ENCODE data around the gene PAQR8. TPM values are rescaled to one million over a fixed set of nuclear protein-coding genes. Genes with fewer than 3 reads are reported as not detected.

PAQR8 gene
- total and polyA plus RNA-seq, 2 of the 4 experiments (the other 2 are of a cell fraction): 1.4 to 1.6 TPM

DNA sequence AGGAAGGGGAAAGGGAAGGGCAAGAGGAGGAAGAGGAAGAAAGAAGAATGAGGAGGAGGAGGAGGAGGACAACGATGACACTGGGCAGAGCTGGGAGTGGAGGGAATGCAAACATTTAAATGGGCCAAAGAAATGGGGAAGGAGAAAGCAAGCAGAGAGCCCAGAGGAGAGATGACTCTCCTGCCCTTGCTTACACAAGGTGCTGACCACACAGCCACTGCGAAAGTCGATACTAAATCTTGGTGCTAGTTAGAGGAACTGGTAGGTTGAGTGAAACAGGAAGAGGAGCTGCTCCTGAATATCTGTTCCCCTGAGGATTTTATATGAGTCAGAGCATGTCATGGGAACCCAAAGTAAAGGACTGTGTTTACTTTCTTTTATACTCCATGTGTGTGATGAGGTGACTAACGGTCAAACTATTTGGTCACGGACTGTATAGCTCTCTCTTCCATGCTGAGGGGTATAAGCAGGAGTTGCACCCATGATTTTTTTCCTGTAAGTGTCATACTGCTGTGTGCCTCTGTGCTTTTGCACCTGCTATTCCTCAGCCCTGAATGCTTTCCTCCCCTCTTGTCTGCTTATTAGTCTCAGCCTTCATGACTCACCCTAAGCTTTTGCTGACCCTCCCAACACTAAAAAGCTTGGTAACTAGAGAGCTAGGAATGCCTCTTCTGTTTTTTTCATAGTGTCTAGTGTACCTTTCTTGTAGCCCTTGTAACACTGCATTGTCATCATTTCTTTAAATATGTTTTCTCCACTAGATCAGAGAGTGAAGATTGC lies 9.5 kb upstream of the PAQR8 start:
- intact Hi-C loops (cut with micrococcal nuclease) (loop anchor here (2.0 to 5.0 kb wide), 2 partner anchors 45 to 68 kb away; partner anchors contain the start of gene MCM3), in situ Hi-C loops (cut with MboI; ENCODE audit: low sequenced_read_pairs) (no loop called here), dilution Hi-C loops (cut with HindIII; ENCODE audit: low sequenced_read_pairs, unreplicated experiment) (no loop called here)
- BruUV-seq (replicated peaks): no TSS peak
- Histone ChIP-seq H3K9me1 (ENCODE audit: insufficient read depth, low read length) (peaks cover 10% of the 10 kb centered on the region), H3K27ac (ENCODE audit: insufficient read depth, low read length) (peak overlapping the region; percentile 61), H3K56ac (ENCODE audit: extremely low read depth, insufficient read depth, low read length) (no peak overlapping the region), H3K18ac (ENCODE audit: low read depth, low read length) (no peak overlapping the region; the same call in 1 of the 2 replicates), H4K20me1 (ENCODE audit: insufficient read depth, low read length) (no peaks in the 10 kb centered on the region; the same call in 1 of the 2 replicates), H4K8ac (ENCODE audit: low read depth in 2 of 2, low read length in 2 of 2) (peak overlapping the region; percentile 34 to 57; a peak in 3 of 4 replicates), H2AK9ac (replicated peaks; ENCODE audit: low read depth, low read length, poor library complexity) (peak overlapping the region; percentile 8), H2BK15ac (ENCODE audit: low read depth, low read length) (peak overlapping the region; percentile 22; the same call in 2 of the 3 replicates), H2BK120ac (ENCODE audit: low read depth, low read length) (peak overlapping the region; percentile 78), H4K91ac (ENCODE audit: insufficient read depth, low read depth, low read length) (peak overlapping the region; percentile 20), H2BK5ac (ENCODE audit: low read depth, low read length, poor library complexity, severe bottlenecking) (peak overlapping the region; percentile 27), H3K4me3 (ENCODE audit: insufficient read depth, low read depth, low read length) (no peak overlapping the region; the same call in 1 of the 2 replicates), H3K4me2 (ENCODE audit: low read depth, low read length) (peak overlapping the region; percentile 50), H2BK20ac (ENCODE audit: low read depth, low read length) (peak overlapping the region; percentile 14), H2AFZ (replicated peaks; ENCODE audit: low read length, poor library complexity) (peak overlapping the region; percentile 88), H4K5ac (ENCODE audit: low read depth, low read length) (no peak overlapping the region; the same call in 1 of the 2 replicates), H3K14ac (replicated peaks; ENCODE audit: low read depth, low read length) (no peak overlapping the region), H3K36me3 (ENCODE audit: control insufficient read depth, insufficient read depth, low read length) (no peaks in the 10 kb centered on the region), H3K4me1 (ENCODE audit: control insufficient read depth, insufficient read depth, low read length) (peaks cover 7% of the 10 kb centered on the region), H3K27me3 (ENCODE audit: control insufficient read depth, insufficient read depth, low read length) (peaks cover 4% of the 10 kb centered on the region; the same call in 1 of the 2 replicates), H3K9me3 (ENCODE audit: control insufficient read depth, insufficient read depth, low read length) (no peaks in the 10 kb centered on the region), H3K9ac (ENCODE audit: low read depth, low read length) (peak overlapping the region; percentile 1; the same call in 1 of the 2 replicates), H2AK5ac (ENCODE audit: low read depth, low read length) (peak overlapping the region; percentile 41; the same call in 1 of the 2 replicates), H3K4ac (ENCODE audit: low read depth, low read length) (peak overlapping the region; percentile 16), H3K79me1 (ENCODE audit: low read depth in 1 of 2, low read length in 2 of 2) (no peaks in the 10 kb centered on the region), H3K23ac (ENCODE audit: low read depth, low read length) (no peak overlapping the region)
- WGBS, 2 experiments (ENCODE audit: extremely low coverage in 2 of 2, insufficient read length in 1 of 2): no CpG with 5 or more reads among the region's 5 CpGs
- ChIA-PET CTCF (interaction anchor here (0.5 to 1.8 kb wide), 4 partner anchors 8 to 68 kb away, joined by 3 to 8 read pairs (median 6); partner anchors contain the start of gene MCM3), POLR2A (ENCODE audit: unreplicated experiment) (interaction anchor here (0.5 to 1.0 kb wide), 2 partner anchors 14 to 322 kb away, joined by 3 read pairs; no protein-coding TSS in a partner anchor)
- ATAC-seq (ENCODE audit: low read depth): peak; percentile 94
- peak; percentile 98 for DNase-seq
- TF ChIP-seq, protein P1, sequence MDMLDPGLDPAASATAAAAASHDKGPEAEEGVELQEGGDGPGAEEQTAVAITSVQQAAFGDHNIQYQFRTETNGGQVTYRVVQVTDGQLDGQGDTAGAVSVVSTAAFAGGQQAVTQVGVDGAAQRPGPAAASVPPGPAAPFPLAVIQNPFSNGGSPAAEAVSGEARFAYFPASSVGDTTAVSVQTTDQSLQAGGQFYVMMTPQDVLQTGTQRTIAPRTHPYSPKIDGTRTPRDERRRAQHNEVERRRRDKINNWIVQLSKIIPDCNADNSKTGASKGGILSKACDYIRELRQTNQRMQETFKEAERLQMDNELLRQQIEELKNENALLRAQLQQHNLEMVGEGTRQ (IDR thresholded peaks at IDR 0.05; ENCODE audit: low read depth, low read length): no peak
- TF ChIP-seq RFX5 (IDR thresholded peaks at IDR 0.05; ENCODE audit: low read depth, low read length): peak; percentile 18; the same call in 1 of the 2 replicates
- no peak for TF ChIP-seq RAD21 (IDR thresholded peaks at IDR 0.05; ENCODE audit: low read length)
- no peak for TF ChIP-seq CTCF (conservative IDR thresholded peaks at IDR 0.05; ENCODE audit: low read depth, low read length)
- no peak for TF ChIP-seq SMC3 (IDR thresholded peaks at IDR 0.05; ENCODE audit: low read depth, low read length)
- peak; percentile 91 for TF ChIP-seq FOS (IDR thresholded peaks at IDR 0.05; ENCODE audit: low read depth, low read length)
- no peak for TF ChIP-seq CHD1 (IDR thresholded peaks at IDR 0.05; ENCODE audit: low read depth, low read length)
- TF ChIP-seq MAZ (IDR thresholded peaks at IDR 0.05; ENCODE audit: borderline replicate concordance, low read depth, low read length): no peak
- no peak for TF ChIP-seq POLR2A (IDR thresholded peaks at IDR 0.05; ENCODE audit: low read depth, low read length)
- TF ChIP-seq BHLHE40 (IDR thresholded peaks at IDR 0.05; ENCODE audit: low read depth, low read length): peak; percentile 77
- peak; percentile 67 for TF ChIP-seq MAFK (IDR thresholded peaks at IDR 0.05; ENCODE audit: low read depth, low read length)
- peak; percentile 65 for TF ChIP-seq RCOR1 (IDR thresholded peaks at IDR 0.05; ENCODE audit: insufficient replicate concordance, low read length)
- TF ChIP-seq MXI1 (IDR thresholded peaks at IDR 0.05; ENCODE audit: borderline replicate concordance, low read depth, low read length): peak; percentile 62; the same call in 1 of the 2 replicates
